D721Med (cell line): ENCODE data around the gene HS6ST3.

Experiments
- DNase-seq: peaks from one replicate; pipeline ENCODE4 v3.0.0; 2011; ENCODE audit warnings: low spot score; ENCODE audit not compliant: insufficient read length
- FAIRE-seq: peaks from 2 replicates; lab custom pipeline; 2011; peaks lifted over from hg19 to GRCh38; lab: Jason Lieb, UNC
- TF ChIP-seq, protein P1 (sequence below): IDR thresholded peaks from 2 replicates; pipeline ENCODE4 v1.5.1; 2012; ENCODE audit warnings: mild to moderate bottlenecking, control low read depth; ENCODE audit not compliant: insufficient read depth; ENCODE audit errors: missing control alignments

HS6ST3 gene

DNA sequence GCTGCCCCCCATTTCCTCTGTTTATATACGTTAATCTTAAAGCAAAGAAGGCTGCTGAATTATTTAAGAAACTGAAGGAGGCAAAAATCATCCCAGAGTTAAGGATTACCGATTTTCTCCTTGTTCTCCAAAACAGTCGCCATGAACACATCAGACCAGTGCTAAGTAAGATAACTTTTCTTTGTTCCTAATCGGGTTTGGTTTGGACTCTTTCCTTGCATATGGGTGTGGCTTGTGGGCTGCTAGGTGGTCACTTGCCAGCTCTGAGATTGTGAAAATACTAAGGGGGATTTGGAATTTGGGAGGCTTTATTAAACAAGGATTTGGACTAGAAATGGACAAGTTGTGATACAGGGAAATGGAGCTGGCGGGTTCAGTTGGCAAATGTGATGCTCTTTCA is 692.3 kb downstream of the HS6ST3 start:
- DNase-seq (no peak), FAIRE-seq (no peak)
- TF ChIP-seq, protein P1, sequence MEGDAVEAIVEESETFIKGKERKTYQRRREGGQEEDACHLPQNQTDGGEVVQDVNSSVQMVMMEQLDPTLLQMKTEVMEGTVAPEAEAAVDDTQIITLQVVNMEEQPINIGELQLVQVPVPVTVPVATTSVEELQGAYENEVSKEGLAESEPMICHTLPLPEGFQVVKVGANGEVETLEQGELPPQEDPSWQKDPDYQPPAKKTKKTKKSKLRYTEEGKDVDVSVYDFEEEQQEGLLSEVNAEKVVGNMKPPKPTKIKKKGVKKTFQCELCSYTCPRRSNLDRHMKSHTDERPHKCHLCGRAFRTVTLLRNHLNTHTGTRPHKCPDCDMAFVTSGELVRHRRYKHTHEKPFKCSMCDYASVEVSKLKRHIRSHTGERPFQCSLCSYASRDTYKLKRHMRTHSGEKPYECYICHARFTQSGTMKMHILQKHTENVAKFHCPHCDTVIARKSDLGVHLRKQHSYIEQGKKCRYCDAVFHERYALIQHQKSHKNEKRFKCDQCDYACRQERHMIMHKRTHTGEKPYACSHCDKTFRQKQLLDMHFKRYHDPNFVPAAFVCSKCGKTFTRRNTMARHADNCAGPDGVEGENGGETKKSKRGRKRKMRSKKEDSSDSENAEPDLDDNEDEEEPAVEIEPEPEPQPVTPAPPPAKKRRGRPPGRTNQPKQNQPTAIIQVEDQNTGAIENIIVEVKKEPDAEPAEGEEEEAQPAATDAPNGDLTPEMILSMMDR: no peak

DNA sequence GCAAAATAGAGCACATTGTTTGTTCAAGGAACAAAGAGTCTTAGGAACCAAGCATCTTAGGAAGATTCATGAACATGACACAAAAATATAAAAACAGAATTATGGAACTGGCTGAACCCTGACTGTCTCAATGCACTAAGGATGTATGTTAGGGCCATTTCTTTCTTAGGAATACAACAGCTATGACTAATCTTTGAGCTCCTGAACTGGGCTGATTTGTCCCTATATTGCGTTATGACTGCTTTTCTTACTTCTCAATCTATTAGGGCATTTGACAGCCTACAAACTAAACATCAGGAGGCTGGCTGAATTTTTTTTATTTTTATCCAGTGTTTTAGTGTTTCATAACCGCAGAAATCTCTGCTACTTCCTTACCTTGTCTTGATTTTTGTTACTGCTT is 693.1 kb downstream of the HS6ST3 start:
- TF ChIP-seq, protein P1: no peak
- no peak for FAIRE-seq
- DNase-seq: no peak

DNA sequence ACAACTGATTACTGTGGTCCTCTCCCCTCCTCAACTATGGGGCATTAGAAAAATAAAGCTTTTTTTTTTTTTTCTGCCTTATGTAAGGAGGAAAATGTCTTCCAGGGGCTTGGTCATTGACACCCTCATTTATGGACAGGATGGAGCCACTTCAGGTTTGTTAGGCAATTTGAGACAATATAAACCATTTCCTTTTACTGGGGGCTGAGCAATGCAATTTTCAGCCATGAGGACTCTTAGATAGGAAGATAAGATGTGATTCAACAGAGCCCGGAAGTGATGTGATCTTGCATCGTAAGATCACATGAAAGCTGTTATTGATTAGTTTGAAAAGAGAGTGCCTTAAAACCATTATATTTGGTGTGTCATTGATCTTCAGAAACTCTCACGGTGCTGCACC is 693.6 kb downstream of the HS6ST3 start:
- FAIRE-seq (no peak), DNase-seq (no peak)
- TF ChIP-seq, protein P1: no peak

DNA sequence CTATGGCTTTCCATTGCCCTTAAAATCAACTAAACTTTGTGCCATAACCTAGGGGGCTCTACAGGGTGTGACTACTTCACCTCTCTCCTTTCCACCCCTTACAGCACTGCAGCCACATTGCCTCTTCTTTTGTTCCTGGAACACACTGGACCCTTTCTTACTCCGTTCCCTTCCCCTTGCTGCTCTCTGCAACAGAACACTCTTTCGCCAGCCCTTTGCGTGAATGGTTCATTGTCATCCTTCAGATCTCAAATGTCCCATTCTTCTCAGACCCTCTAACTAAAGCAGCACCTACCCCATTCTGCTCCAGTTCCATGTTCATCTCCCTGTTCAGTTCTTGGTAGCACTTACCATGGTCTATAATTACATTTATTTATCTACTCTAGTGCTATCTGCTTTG is 696.1 kb downstream of the HS6ST3 start:
- FAIRE-seq (no peak), DNase-seq (no peak)
- TF ChIP-seq, protein P1: no peak

DNA sequence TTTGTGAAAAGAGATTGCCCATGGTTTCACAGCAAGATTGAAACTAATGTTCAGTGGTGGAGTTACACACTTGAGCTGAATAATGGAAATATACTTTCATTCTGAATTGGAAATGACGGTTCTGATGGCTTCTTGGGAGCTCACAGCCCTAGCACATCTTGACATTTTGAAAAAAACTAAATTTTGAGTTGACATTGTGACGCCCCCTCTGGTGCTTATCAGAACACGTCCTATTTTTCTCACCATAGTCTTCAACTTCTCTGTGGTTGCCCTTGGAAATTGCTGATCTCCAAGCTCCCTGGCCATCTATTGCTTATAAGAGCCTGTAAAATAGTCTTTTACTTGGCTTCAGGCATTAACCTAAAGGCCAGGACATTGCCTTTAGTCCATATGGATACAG is 702.3 kb downstream of the HS6ST3 start:
- TF ChIP-seq, protein P1: no peak
- DNase-seq (no peak), FAIRE-seq (no peak)

DNA sequence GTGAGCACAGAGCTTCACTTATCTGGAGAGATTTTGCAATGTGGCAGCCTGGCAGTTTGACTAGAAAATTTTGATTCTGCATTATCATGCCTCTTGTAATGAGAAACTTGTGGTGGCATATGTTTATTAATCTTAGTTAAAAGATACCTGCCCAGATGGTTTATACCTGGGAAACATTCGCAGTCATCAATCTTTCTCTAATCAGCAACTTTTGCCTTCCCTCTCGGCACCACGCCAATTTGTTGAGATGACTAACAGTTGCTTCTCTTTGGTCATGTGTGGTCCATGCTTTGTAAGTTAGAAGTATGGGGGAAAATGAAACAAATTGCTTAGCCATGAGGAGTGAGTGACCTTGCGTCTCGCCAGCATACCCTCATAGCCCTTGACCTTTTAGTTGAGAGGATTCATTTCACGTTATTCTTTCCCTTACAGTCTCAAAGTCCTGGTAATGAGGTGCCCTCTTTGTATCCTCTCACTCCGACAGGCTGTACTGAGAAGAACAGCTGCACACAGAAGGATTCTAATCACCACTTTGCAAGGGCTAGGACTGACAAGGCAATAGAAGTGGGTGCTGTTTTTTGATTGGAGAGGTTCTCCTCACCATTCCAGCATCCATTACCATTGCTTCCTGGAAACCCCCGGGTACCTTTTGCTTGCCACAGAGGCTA is 703.0 kb downstream of the HS6ST3 start:
- DNase-seq (no peak), FAIRE-seq (no peak)
- TF ChIP-seq, protein P1: no peak

DNA sequence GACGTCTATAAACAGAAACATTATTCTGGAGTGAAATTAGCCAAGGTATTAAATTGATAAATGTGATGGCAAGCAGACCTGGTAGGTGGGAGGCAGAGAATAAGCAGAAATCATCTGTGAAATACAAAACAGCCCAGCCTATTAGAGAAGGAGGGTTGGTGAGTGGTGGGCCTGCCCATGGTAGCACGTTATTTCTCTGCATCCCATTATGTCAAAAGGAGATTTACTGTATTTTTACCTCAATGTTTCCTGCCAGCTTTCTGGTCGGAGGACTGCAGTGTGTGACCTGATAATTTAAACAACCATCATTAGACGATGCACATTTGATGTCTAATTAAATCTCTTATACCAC is 703.5 kb downstream of the HS6ST3 start:
- TF ChIP-seq, protein P1: no peak
- FAIRE-seq (no peak), DNase-seq (no peak)
